RWPE2 (cell line): Measurements from ENCODE around the gene RESP18.

Experiments
- ATAC-seq: fragments of 200-7000 bp; cut with Tn5 transposase; 3 replicates; pipeline ENCODE4 v1.9.1; 2021; ENCODE audit warnings: low read depth
- DNase-seq: peaks from one replicate; pipeline ENCODE4 v3.0.0-alpha.2; 2020; ENCODE audit warnings: low spot score
- H3K27ac ChIP-seq: fragments of 450-650 bp; 2 replicates; pipeline ENCODE4 v1.5.1; 2017; ENCODE audit warnings: mild to moderate bottlenecking; ENCODE audit not compliant: poor library complexity, severe bottlenecking
- H3K27me3 ChIP-seq: fragments of 250-450 bp; sonication (Bioruptor Pico); 2 replicates; pipeline ENCODE4 v1.5.1; 2021; ENCODE audit warnings: mild to moderate bottlenecking, moderate library complexity; ENCODE audit not compliant: insufficient read depth, poor library complexity, severe bottlenecking
- H3K36me3 ChIP-seq: fragments of 250-450 bp; sonication (Bioruptor Pico); 2 replicates; pipeline ENCODE4 v1.5.1; 2020; ENCODE audit warnings: low read depth, mild to moderate bottlenecking, moderate library complexity
- H3K4me1 ChIP-seq: fragments of 250-450 bp; sonication (Bioruptor Pico); 2 replicates; pipeline ENCODE4 v1.5.1; 2021; ENCODE audit warnings: mild to moderate bottlenecking, moderate library complexity; ENCODE audit not compliant: insufficient read depth, poor library complexity, severe bottlenecking
- H3K4me3 ChIP-seq: fragments of 250-450 bp; sonication (Bioruptor Pico); 2 replicates; pipeline ENCODE4 v1.5.1; 2021; ENCODE audit warnings: mild to moderate bottlenecking, moderate library complexity; ENCODE audit not compliant: severe bottlenecking
- H3K9me3 ChIP-seq: fragments of 250-450 bp; sonication (Bioruptor Pico); 2 replicates; pipeline ENCODE4 v1.5.1; 2021; ENCODE audit warnings: mild to moderate bottlenecking, moderate library complexity; ENCODE audit not compliant: severe bottlenecking
- TF ChIP-seq, protein P1 (sequence below): fragments of 450-650 bp; IDR thresholded peaks from one replicate; pipeline ENCODE4 v1.5.1; 2017; ENCODE audit warnings: mild to moderate bottlenecking, moderate library complexity; ENCODE audit not compliant: poor library complexity, severe bottlenecking

Gene RESP18

DNA sequence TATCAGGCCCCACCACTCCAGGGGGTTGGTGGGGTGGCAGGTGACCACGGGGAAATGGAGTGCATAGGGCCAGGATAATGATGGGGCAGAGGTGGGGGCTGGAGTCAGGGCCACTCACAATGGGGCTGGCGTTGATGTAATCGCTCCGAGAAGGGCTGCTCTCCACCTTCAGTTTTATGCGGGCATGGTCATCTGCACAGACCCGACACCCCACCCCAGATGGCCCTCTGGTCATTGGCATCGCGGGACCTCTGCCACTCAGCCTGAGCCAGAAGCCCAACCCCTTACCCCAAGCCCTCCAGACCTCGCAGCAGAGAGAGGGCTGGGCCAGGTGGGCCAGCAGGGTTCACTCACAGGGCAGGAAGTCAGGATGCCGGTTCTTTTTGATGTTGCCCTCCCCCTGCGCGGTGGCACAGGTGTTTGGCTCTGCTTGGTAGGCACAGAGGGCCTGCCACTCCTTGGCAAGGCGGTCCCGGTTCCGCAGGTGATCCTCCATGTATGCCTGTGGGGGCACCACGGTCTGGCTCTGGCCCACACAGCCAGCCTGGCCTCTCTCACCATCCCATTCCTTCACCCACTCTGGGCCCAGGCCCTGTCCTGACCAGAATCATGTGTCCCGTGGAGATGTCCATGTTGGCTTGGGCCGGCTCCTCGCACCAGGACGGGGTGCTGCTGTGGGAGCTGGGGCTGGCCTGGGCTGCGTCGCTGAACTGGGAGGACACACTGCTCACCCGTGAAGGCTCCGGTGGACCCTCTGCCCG is 35.7 kb downstream of the RESP18 start:
- Histone ChIP-seq H3K27me3 (no peaks in the 10 kb centered on the region), H3K36me3 (no peaks in the 10 kb centered on the region), H3K4me3 (no peak overlapping the region), H3K27ac (no peak overlapping the region), H3K9me3 (no peaks in the 10 kb centered on the region), H3K4me1 (no peaks in the 10 kb centered on the region)
- TF ChIP-seq, protein P1, sequence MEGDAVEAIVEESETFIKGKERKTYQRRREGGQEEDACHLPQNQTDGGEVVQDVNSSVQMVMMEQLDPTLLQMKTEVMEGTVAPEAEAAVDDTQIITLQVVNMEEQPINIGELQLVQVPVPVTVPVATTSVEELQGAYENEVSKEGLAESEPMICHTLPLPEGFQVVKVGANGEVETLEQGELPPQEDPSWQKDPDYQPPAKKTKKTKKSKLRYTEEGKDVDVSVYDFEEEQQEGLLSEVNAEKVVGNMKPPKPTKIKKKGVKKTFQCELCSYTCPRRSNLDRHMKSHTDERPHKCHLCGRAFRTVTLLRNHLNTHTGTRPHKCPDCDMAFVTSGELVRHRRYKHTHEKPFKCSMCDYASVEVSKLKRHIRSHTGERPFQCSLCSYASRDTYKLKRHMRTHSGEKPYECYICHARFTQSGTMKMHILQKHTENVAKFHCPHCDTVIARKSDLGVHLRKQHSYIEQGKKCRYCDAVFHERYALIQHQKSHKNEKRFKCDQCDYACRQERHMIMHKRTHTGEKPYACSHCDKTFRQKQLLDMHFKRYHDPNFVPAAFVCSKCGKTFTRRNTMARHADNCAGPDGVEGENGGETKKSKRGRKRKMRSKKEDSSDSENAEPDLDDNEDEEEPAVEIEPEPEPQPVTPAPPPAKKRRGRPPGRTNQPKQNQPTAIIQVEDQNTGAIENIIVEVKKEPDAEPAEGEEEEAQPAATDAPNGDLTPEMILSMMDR: no peak
- ATAC-seq: no peak
- peak; percentile 65 for DNase-seq

DNA sequence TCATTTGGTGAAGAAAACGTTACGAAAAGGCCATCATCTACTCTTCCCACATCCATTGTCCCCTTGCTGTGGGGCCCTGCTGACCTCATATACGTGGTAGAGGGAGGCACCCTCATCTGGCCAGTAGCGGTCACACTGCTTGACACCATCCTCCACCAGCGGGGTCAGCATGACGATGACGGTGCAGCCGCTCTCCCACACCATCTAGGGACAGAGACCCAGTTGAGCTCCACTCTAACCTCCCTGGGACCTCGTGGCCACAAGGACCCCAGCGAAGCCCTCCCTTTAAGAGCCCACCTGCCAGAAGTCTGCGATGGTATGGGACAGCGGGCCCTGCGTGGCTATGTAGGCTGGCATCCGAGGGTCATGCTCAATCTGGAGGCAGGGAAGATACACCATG is 36.4 kb downstream of the RESP18 start:
- TF ChIP-seq, protein P1: no peak
- no peak for ATAC-seq
- no peaks in the 10 kb centered on the region for H3K4me1 ChIP-seq

DNA sequence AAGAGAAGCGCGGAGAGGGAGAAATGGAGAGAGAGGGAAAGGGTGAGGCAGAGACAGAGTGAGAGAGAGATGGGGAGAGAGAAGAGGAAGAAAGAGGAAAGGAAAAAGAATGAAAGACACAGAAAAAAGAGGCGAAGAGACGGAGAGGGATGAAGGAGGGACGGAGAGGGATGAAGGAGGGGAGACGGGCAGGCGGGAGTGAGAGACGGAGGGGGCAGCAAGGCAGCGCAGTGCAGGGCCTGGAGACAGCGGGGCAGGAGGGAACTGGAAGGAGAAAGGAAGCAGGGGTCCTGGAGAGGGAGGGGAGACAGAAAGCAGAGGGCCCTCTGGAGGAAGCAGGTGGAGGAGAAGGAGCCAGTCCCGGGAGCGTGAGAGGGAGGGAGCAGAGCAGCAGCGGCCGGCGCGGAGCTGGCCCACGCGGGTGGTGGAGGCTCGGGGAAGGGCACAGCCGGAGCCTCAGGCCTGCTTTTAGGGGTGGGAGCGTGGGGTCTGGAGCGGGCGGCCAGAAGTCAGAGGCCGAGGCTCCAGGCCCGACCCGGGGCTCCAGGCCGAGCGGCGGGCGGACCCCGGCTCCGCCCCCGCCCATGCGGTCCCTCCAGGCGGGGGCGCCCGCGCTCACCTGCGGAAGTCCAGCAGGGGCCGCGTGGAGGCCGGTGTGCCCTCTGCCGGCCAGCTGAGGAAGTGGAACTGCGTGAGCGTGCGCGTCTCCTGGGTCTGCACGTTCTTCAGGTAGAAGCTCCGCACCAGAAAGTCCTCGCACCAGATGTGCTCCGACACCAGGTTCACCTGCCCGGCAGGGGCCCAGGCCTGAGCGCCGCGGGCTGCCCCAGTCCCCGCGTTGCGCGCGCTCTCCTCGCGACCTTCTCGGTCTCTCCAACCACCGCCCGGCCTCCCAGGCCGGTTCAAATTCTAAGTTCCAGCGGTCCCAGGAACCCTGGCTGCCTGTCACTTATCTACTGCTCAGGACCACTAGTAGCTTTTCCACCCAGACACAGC is 37.9 kb downstream of the RESP18 start:
- Histone ChIP-seq H3K4me1 (peaks cover 8% of the 10 kb centered on the region), H3K36me3 (no peaks in the 10 kb centered on the region), H3K9me3 (no peaks in the 10 kb centered on the region), H3K27ac (peak overlapping the region; percentile 18), H3K4me3 (peak overlapping the region; percentile 20), H3K27me3 (no peaks in the 10 kb centered on the region)
- ATAC-seq (peak; percentile 72), DNase-seq (peak; percentile 73)
- TF ChIP-seq, protein P1: peak; percentile 98

More for the DNA sequence above, 36.4 kb downstream of the RESP18 start:
- no peaks in the 10 kb centered on the region for H3K27me3 ChIP-seq
- H3K27ac ChIP-seq: no peak overlapping the region
- no peaks in the 10 kb centered on the region for H3K36me3 ChIP-seq
- no peaks in the 10 kb centered on the region for H3K9me3 ChIP-seq
- H3K4me3 ChIP-seq: no peak overlapping the region
- no peak for DNase-seq

DNA sequence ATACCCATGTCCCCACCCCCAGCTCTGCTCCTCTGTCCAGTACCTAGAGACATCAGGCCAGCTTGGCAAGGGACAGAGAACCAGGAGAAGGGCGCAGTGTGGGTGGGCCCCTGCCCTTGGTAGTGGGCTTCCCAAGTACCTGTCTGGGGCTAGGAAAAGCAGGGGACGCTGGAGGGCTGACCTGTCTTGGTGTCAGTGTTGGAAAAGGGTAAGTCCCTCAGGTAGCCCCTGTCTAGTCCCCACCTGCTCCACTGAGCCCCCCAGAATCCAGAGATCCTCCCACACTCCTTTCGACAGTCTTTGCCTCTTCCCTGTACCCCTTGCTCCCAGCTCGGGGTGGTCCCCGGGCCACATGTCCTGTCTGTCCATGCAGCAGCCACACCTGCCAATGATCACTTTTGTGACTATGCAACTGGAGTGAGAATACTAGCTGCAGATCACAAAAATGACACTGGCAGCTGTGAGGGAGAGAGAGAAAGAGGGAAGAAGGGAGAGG is 38.8 kb downstream of the RESP18 start:
- TF ChIP-seq, protein P1: no peak
- DNase-seq (no peak), ATAC-seq (no peak)
- no peaks in the 10 kb centered on the region for H3K27me3 ChIP-seq
- H3K36me3 ChIP-seq: no peaks in the 10 kb centered on the region
- no peaks in the 10 kb centered on the region for H3K9me3 ChIP-seq
- peaks cover 13% of the 10 kb centered on the region for H3K4me1 ChIP-seq
- H3K4me3 ChIP-seq: no peak overlapping the region
- H3K27ac ChIP-seq: no peak overlapping the region
